Stomach (tissue), 9 donors: Measurements from ENCODE around the gene ABCC8. TPM values are rescaled to one million over a fixed set of nuclear protein-coding genes. Genes with fewer than 3 reads are reported as not detected.

ENCODE experiments used
- DNase-seq, 2 donors: peaks; one replicate each; pipeline versions ENCODE4 v3.0.0 to v3.0.0-alpha.2; 2013 to 2019
- H3K27ac ChIP-seq, 5 donors: fragments of 200-600 bp in 4 of 5; sonication (generic) in 4 of 5; one replicate each; pipeline ENCODE4 v1.5.1; 2013 to 2019; ENCODE audit warnings: mild to moderate bottlenecking in 1 of 5, moderate library complexity in 1 of 5
- H3K27me3 ChIP-seq, 3 donors: fragments of 200-600 bp; sonication (generic); one replicate each; pipeline ENCODE4 v1.5.1; 2017 to 2019; ENCODE audit warnings: mixed run types in 1 of 3
- H3K36me3 ChIP-seq, 4 donors: fragments of 200-600 bp; sonication (generic); 1 replicate in 3 of 4; 2 replicates in 1 of 4; pipeline ENCODE4 v1.5.1; 2016 to 2019
- H3K4me1 ChIP-seq, 4 donors: fragments of 200-600 bp; sonication (generic); one replicate each; pipeline ENCODE4 v1.5.1; 2016 to 2019
- H3K4me3 ChIP-seq, 4 donors: fragments of 200-600 bp; sonication (generic) in 3 of 4; one replicate each; pipeline ENCODE4 v1.5.1; 2016 to 2019; ENCODE audit warnings: mild to moderate bottlenecking in 1 of 4
- H3K9me3 ChIP-seq, 4 donors: fragments of 200-600 bp; sonication (generic); one replicate each; pipeline ENCODE4 v1.5.1; 2016 to 2019
- EP300 ChIP-seq: sonication (generic); formaldehyde crosslinking; IDR thresholded peaks from one replicate; pipeline ENCODE4 v1.6.1; 2017; ENCODE audit warnings: antibody characterized with exemption
- POLR2A ChIP-seq, 4 donors: fragments of 450-650 bp; IDR thresholded peaks; one replicate each; pipeline ENCODE4 v1.6.1; 2016; ENCODE audit warnings: antibody characterized with exemption in 4 of 4, control low read depth in 2 of 4, mild to moderate bottlenecking in 1 of 4, moderate library complexity in 1 of 4
- POLR2AphosphoS5 ChIP-seq, 3 donors: sonication (generic); formaldehyde crosslinking; IDR thresholded peaks; one replicate each; pipeline ENCODE4 v1.6.1; 2016; ENCODE audit warnings: antibody characterized with exemption in 3 of 3
- WGBS, 5 donors: extraction: QIAGEN DNeasy Blood & Tissue Kit in 3 of 5; methylation state at CpG; one replicate each; pipeline versions ENCODE4 v1.1.5 to v1.1.7; 2013 to 2018; 5-methylcytosine and 5-hydroxymethylcytosine counted together
- intact Hi-C: fragments of 100-400 bp; cut with DNase I; formaldehyde crosslinking; loops from one replicate; pipeline ENCODE4 v1.15.1; 2023; ENCODE audit warnings: low total_unique reads
- polyA plus RNA-seq, 3 donors: library from polyadenylated mRNA; stranded (reverse); fragments of 200-250 nt; gene quantifications; one replicate each; pipeline ENCODE4 v1.2.3, GENCODE V29; 2013
- total RNA-seq, 5 donors: library from RNA; depleted of rRNA; stranded (reverse); fragments of >200 nt; gene quantifications; one replicate each; pipeline versions ENCODE4 v1.1.0 to v1.2.3, GENCODE V29; 2014 to 2016
- TF ChIP-seq, protein P1 (sequence below), 7 experiments: fragments of 450-650 bp in 4 of 7; fragments of 200-600 bp in 3 of 7; sonication (generic) in 3 of 7; IDR thresholded peaks; one replicate each; pipeline ENCODE4 v1.5.1; 2016 to 2019; ENCODE audit warnings: antibody characterized with exemption in 7 of 7, control low read depth in 2 of 7, mild to moderate bottlenecking in 1 of 7
- donor health status: healthy with polysubstance abuse.
- donor health status: Bipolar disorder and iron deficiency.
- donor health status: healthy.

ABCC8 gene
- total and polyA plus RNA-seq, 8 donors: 3.9 to 69.6 (median 32.1) TPM; not detected in 1

DNA sequence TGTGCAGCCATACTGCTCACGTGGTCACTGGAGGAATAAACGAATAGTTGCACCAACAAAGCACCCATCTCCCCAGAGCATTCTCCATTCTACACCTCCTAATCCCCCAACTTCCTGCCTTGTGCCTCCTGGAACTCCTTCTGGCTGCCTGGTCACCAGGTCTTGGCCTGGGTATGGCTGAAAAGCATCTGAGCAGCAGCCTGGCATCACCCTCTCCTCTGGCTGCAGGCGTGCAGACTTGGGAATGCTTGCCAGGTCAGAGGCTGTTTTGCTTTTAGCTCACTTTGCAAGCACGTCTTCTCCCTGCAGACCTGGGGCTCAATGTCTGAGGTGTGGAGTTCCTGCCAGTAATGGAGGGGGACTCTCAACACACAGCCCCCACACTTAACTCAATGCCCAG, 54.9 kb downstream of the ABCC8 start:
- 46 to 66% (median 51%) methylated on average over 4 of the region's 4 CpGs for WGBS, 5 donors
- TF ChIP-seq, protein P1, sequence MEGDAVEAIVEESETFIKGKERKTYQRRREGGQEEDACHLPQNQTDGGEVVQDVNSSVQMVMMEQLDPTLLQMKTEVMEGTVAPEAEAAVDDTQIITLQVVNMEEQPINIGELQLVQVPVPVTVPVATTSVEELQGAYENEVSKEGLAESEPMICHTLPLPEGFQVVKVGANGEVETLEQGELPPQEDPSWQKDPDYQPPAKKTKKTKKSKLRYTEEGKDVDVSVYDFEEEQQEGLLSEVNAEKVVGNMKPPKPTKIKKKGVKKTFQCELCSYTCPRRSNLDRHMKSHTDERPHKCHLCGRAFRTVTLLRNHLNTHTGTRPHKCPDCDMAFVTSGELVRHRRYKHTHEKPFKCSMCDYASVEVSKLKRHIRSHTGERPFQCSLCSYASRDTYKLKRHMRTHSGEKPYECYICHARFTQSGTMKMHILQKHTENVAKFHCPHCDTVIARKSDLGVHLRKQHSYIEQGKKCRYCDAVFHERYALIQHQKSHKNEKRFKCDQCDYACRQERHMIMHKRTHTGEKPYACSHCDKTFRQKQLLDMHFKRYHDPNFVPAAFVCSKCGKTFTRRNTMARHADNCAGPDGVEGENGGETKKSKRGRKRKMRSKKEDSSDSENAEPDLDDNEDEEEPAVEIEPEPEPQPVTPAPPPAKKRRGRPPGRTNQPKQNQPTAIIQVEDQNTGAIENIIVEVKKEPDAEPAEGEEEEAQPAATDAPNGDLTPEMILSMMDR (IDR thresholded peaks at IDR 0.05): no peak
- no peak for TF ChIP-seq POLR2AphosphoS5 (IDR thresholded peaks at IDR 0.05)
- TF ChIP-seq POLR2A (IDR thresholded peaks at IDR 0.05): no peak
- TF ChIP-seq EP300: no peak
- no peak overlapping the region for H3K4me3 ChIP-seq
- H3K9me3 ChIP-seq: no peaks in the 10 kb centered on the region
- intact Hi-C loops: no loop called here
- H3K4me1 ChIP-seq: no peaks in the 10 kb centered on the region
- H3K27ac ChIP-seq: no peak overlapping the region
- no peaks in the 10 kb centered on the region for H3K36me3 ChIP-seq
- peaks cover 0 to 22% (median 0%) of the 10 kb centered on the region in 3 donors for H3K27me3 ChIP-seq
- DNase-seq: no peak

DNA sequence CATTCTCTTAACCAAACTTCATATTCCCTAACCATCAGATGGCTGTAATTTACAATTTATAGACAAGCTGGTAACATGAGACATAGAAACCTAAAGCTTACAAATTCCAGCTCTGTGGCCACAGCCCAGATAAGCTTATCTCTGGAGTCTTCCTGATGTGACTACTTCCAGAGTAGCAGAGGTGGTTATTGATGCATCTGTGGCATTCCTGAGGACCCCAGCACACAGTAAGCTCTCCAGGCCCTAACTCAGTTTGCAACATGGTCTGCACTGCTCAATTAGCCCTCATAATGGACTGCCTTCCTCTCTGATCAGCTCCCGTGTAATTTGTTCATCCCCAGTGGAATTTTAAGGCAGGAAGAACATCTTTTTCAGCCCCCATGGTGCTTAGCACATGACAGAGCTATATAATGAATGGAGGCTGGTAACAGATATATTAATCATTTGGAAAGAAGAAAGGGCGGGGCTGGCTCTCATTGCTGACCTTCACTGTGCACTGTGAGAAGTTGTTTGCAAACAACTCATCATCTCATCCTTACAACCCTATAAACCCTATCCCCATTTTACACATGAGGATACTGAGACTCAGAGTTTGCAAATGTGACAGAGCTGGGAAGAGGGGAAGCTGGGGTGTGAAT, 58.1 kb downstream of the ABCC8 start:
- H3K4me3 ChIP-seq: no peak overlapping the region
- no peaks in the 10 kb centered on the region for H3K9me3 ChIP-seq
- H3K4me1 ChIP-seq: peaks cover 0 to 12% (median 9%) of the 10 kb centered on the region in 4 donors
- WGBS, 5 donors: 58 to 74% (median 66%) methylated on average over 2 of the region's 2 CpGs
- intact Hi-C loops: no loop called here
- no peaks in the 10 kb centered on the region for H3K36me3 ChIP-seq
- H3K27ac ChIP-seq: no peak overlapping the region
- peaks cover 0 to 43% (median 0%) of the 10 kb centered on the region in 3 donors for H3K27me3 ChIP-seq
- no peak for DNase-seq
- TF ChIP-seq, protein P1 (IDR thresholded peaks at IDR 0.05): no peak
- TF ChIP-seq EP300: no peak
- no peak for TF ChIP-seq POLR2AphosphoS5 (IDR thresholded peaks at IDR 0.05)
- TF ChIP-seq POLR2A (IDR thresholded peaks at IDR 0.05): no peak

DNA sequence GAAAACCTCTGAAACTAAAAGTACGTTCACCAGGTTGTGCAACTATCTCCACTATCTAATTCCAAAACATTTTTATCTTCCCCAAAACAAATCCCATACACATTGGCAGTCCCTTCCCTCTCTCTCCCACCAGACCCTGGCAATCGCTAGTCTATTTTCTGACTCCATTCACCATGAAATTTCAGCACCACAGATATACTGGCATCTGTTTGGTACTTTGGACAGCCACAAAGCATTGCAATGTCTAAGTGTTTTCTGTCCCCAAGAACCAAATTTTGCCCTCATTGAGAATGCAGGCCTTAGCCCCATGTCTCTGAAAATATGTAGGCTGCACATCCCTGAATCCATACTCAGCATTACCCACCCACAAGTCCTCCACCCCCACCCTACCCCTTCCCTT, 60.2 kb downstream of the ABCC8 start:
- no peak for TF ChIP-seq EP300
- no peak for TF ChIP-seq POLR2A (IDR thresholded peaks at IDR 0.05)
- no peak for TF ChIP-seq POLR2AphosphoS5 (IDR thresholded peaks at IDR 0.05)
- TF ChIP-seq, protein P1 (IDR thresholded peaks at IDR 0.05): no peak
- Histone ChIP-seq H3K4me3 (no peak overlapping the region), H3K36me3 (no peaks in the 10 kb centered on the region), H3K27me3 (peaks cover 0 to 48% (median 0%) of the 10 kb centered on the region in 3 donors), H3K4me1 (peaks cover 17 to 28% (median 20%) of the 10 kb centered on the region in 4 donors), H3K27ac (no peak overlapping the region), H3K9me3 (no peaks in the 10 kb centered on the region)
- WGBS, 5 donors: 70 to 83% (median 78%) methylated on average over 2 of the region's 2 CpGs
- no peak for DNase-seq
- intact Hi-C loops: no loop called here

DNA sequence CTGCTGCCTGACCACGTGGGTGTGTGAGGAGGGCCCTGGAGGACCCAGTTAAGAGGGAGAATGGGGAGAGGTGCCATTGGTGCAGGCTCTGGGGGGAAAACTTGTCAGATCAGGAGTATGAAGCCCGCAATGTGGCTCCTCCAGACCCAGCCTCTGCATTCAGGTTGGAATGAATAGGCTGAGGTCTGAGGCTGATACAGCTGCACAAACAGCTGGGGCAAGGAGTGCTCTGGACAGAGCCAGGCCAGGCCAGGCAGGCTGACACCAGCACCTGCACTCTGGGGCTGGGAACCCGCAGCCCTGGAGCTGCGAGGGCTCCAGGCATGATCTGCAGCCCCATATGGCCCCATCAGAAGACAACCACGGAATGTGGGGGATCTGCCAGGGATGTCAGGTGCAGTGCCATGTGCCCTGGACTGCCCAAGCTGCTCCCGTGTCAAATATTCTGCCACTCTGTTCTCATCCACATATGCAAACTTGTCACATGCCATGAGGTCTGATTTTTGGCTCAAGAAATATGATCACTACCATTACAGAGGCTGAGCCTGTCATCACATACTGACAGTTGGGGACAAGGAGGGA, 61.0 kb downstream of the ABCC8 start:
- no peak for TF ChIP-seq POLR2AphosphoS5 (IDR thresholded peaks at IDR 0.05)
- TF ChIP-seq EP300: no peak
- no peak for TF ChIP-seq POLR2A (IDR thresholded peaks at IDR 0.05)
- TF ChIP-seq, protein P1 (IDR thresholded peaks at IDR 0.05): no peak
- no peak overlapping the region for H3K4me3 ChIP-seq
- peaks cover 21 to 37% (median 26%) of the 10 kb centered on the region in 4 donors for H3K4me1 ChIP-seq
- intact Hi-C loops: no loop called here
- no peaks in the 10 kb centered on the region for H3K36me3 ChIP-seq
- DNase-seq: no peak
- WGBS, 5 donors: 72 to 83% (median 78%) methylated on average over 2 to 6 of the region's 6 CpGs
- H3K27ac ChIP-seq: no peak overlapping the region
- H3K9me3 ChIP-seq: no peaks in the 10 kb centered on the region
- peaks cover 0 to 42% (median 0%) of the 10 kb centered on the region in 3 donors for H3K27me3 ChIP-seq
